ENCODE results near the gene RASGRP3.

DNA sequence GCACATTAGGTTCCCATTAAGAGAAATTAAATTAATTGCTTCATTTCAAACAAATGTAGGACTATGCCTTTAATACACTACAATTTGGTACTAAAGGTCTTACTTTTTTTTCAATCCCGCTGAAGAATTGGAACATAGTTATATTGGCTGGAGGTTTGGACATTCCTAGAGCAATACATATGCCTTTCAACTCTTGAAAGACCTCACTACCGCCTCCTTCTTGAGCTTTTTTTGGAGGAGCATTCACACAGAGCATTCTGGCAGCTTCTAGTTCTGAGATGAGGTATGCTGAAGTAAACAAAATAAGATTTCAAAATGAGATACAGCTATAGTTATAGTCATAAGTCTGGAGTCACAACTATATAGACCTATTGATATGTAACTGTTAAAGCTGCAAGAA, 111.8 kb downstream of the RASGRP3 start:
- TF ChIP-seq CTCF (IDR thresholded peaks at IDR 0.05) (no peak), POLR2A (IDR thresholded peaks at IDR 0.05; ENCODE audit: low read depth) (no peak), EP300 (IDR thresholded peaks at IDR 0.05) (no peak), POLR2AphosphoS5 (IDR thresholded peaks at IDR 0.05) (no peak)
